GM12878 (cell line): ENCODE data around the gene WDFY3. TPM values are rescaled to one million over a fixed set of nuclear protein-coding genes. Genes with fewer than 3 reads are reported as not detected.

Experiments used
- ATAC-seq: fragments of 200-7000 bp; cut with Tn5 transposase; 3 replicates; pipeline ENCODE4 v1.9.1; 2020; ENCODE audit warnings: mild to moderate bottlenecking, moderate library complexity
- BruUV-seq: library from RNA; stranded (reverse); fragments of 400-500 nt; replicated peaks from 2 replicates; lab custom pipeline; 2021; lab: Mats Ljungman, UMichigan
- CTCF ChIA-PET: fragments of 300-600 bp; sonication (Branson Sonifier 250); formaldehyde crosslinking; extraction: SDS; loops from one replicate; lab custom pipeline; 2021; ENCODE audit warnings: inconsistent platforms; lab: Yijun Ruan, JAX
- POLR2A ChIA-PET: fragments of 350-600 bp; formaldehyde crosslinking; extraction: SDS; loops from one replicate; lab custom pipeline; 2021; ENCODE audit warnings: inconsistent platforms; lab: Charles Lee
- RAD21 ChIA-PET: fragments of 300-600 bp; sonication (Branson Sonifier 250); formaldehyde crosslinking; loops from one replicate; lab custom pipeline; 2023; ENCODE audit warnings: antibody characterized with exemption; ENCODE audit not compliant: unreplicated experiment; lab: Charles Lee
- SMC1A ChIA-PET: fragments of 300-600 bp; sonication (Branson Sonifier 250); formaldehyde crosslinking; loops from one replicate; lab custom pipeline; 2023; ENCODE audit not compliant: unreplicated experiment, uncharacterized antibody; lab: Charles Lee
- DNase-seq: peaks from one replicate; pipeline ENCODE4 v3.0.0-alpha.2; 2011; ENCODE audit warnings: low read depth, low spot score
- FAIRE-seq: peaks from 3 replicates; lab custom pipeline; 2011; peaks lifted over from hg19 to GRCh38; lab: Jason Lieb, UNC
- H2AFZ ChIP-seq: 2 replicates; pipeline ENCODE4 v1.6.0; 2011; ENCODE audit warnings: low read depth, low read length, control low read depth; ENCODE audit not compliant: control insufficient read depth
- H3K27ac ChIP-seq: 2 replicates; pipeline ENCODE4 v1.5.1; 2011; ENCODE audit warnings: control low read depth; ENCODE audit not compliant: control insufficient read depth, insufficient read depth
- H3K27me3 ChIP-seq, 2 experiments: replicated peaks in 1 of 2; 2 replicates each; pipeline versions ENCODE4 v1.6.0 to v1.6.1; 2011; ENCODE audit warnings: low read length in 1 of 2; ENCODE audit not compliant: control insufficient read depth in 2 of 2, insufficient read depth in 2 of 2
- H3K36me3 ChIP-seq, 2 experiments: 2 replicates each; pipeline ENCODE4 v1.5.1; 2011; ENCODE audit warnings: low read length in 1 of 2; ENCODE audit not compliant: control insufficient read depth in 2 of 2, insufficient read depth in 2 of 2
- H3K4me1 ChIP-seq: 2 replicates; pipeline ENCODE4 v1.6.1; 2011; ENCODE audit warnings: mild to moderate bottlenecking, low read length, moderate library complexity, mixed read lengths; ENCODE audit not compliant: control insufficient read depth, insufficient read depth
- H3K4me2 ChIP-seq: 2 replicates; pipeline ENCODE4 v1.6.0; 2011; ENCODE audit warnings: control low read depth; ENCODE audit not compliant: control insufficient read depth, insufficient read depth
- H3K4me3 ChIP-seq: fragments of 200-600 bp; sonication (generic); 2 replicates; pipeline ENCODE4 v1.5.1; 2016
- H3K79me2 ChIP-seq: 2 replicates; pipeline ENCODE4 v1.6.0; 2011; ENCODE audit warnings: low read length; ENCODE audit not compliant: control insufficient read depth, insufficient read depth
- H3K9ac ChIP-seq: 2 replicates; pipeline ENCODE4 v1.8.0; 2011; ENCODE audit warnings: low read length, control low read depth, mixed read lengths; ENCODE audit not compliant: control insufficient read depth, insufficient read depth
- H3K9me3 ChIP-seq: replicated peaks from 3 replicates; pipeline ENCODE4 v1.5.1; 2011; ENCODE audit warnings: mild to moderate bottlenecking, low read length; ENCODE audit not compliant: control insufficient read depth, insufficient read depth
- H4K20me1 ChIP-seq: 2 replicates; pipeline ENCODE4 v1.6.0; 2011; ENCODE audit not compliant: control insufficient read depth, insufficient read depth
- ASH2L ChIP-seq: fragments of 300-600, 200-600 bp; sonication (generic); IDR thresholded peaks from 2 replicates; pipeline ENCODE4 v1.6.1; 2017; ENCODE audit warnings: low read depth, mild to moderate bottlenecking, borderline replicate concordance
- CHD1 ChIP-seq: IDR thresholded peaks from 2 replicates; pipeline ENCODE4 v1.6.1; 2012; ENCODE audit warnings: low read depth, low read length, improper control_type of control experiment
- HDAC2 ChIP-seq: fragments of 200-600 bp; sonication (generic); IDR thresholded peaks from 2 replicates; pipeline ENCODE4 v1.6.1; 2017
- IKZF1 ChIP-seq: fragments of 450-650 bp; conservative IDR thresholded peaks from 2 replicates; pipeline ENCODE4 v1.6.1; 2017; ENCODE audit warnings: antibody characterized with exemption, mild to moderate bottlenecking
- KLF5 ChIP-seq: fragments of 450-650 bp; IDR thresholded peaks from 2 replicates; pipeline ENCODE4 v1.6.1; 2014; ENCODE audit warnings: mild to moderate bottlenecking; ENCODE audit not compliant: partially characterized antibody
- LARP7 ChIP-seq: fragments of 450-650 bp; IDR thresholded peaks from 2 replicates; pipeline ENCODE4 v1.6.1; 2017; ENCODE audit warnings: mild to moderate bottlenecking
- NFXL1 ChIP-seq: fragments of 450-650 bp; IDR thresholded peaks from 2 replicates; pipeline ENCODE4 v1.6.1; 2017; ENCODE audit warnings: antibody characterized with exemption, mild to moderate bottlenecking, borderline replicate concordance
- NR2F1 ChIP-seq: fragments of 450-650 bp; conservative IDR thresholded peaks from 2 replicates; pipeline ENCODE4 v1.6.1; 2017; ENCODE audit warnings: mild to moderate bottlenecking
- SPI1 ChIP-seq: IDR thresholded peaks from 2 replicates; pipeline ENCODE4 v1.6.1; 2011; ENCODE audit warnings: low read depth, mild to moderate bottlenecking, low read length, moderate library complexity, borderline replicate concordance; ENCODE audit not compliant: insufficient read depth
- SREBF1 ChIP-seq: IDR thresholded peaks from 2 replicates; pipeline ENCODE4 v1.6.1; 2012; ENCODE audit warnings: mild to moderate bottlenecking, low read length
- TCF12 ChIP-seq: IDR thresholded peaks from 2 replicates; pipeline ENCODE4 v1.6.1; 2011; ENCODE audit warnings: low read depth, mild to moderate bottlenecking, low read length
- ZBED1 ChIP-seq: IDR thresholded peaks from 2 replicates; pipeline ENCODE4 v1.6.1; 2016; ENCODE audit warnings: borderline replicate concordance
- WGBS: methylation state at CpG from one replicate; pipeline ENCODE4 v1.1.6; 2016; ENCODE audit warnings: low lambda C conversion rate; ENCODE audit not compliant: insufficient replicate concordance, insufficient coverage; ENCODE audit errors: missing lambda C conversion rate; 5-methylcytosine and 5-hydroxymethylcytosine counted together
- in situ Hi-C: fragments of 300-500 bp; cut with MboI; formaldehyde crosslinking; loops from 9 replicates; pipeline ENCODE4 v1.14.3; 2018; ENCODE audit warnings: mixed read lengths
- intact Hi-C: fragments of 100-400 bp; cut with micrococcal nuclease; formaldehyde crosslinking; loops from one replicate; pipeline ENCODE4 v1.14.2; 2022; ENCODE audit not compliant: unreplicated experiment
- polyA plus RNA-seq, 11 experiments: library from polyadenylated mRNA; depleted of rRNA in 4 of 11; unstranded in 6 of 11; stranded (reverse) in 5 of 11; fragments of >200 nt; fragmentation: Nextera tagmentation in 4 of 11; fragmentation: Illumina TruSeq in 1 of 11; extraction: Ambion mirVana in 4 of 11; extraction: Trizol in 1 of 11; gene quantifications; 1 replicate in 1 of 11; 2 replicates in 10 of 11; pipeline versions ENCODE4 v1.2.1 to v1.2.3, GENCODE V29; 2011 to 2016; ENCODE audit warnings: inconsistent platforms in 2 of 11, missing spikeins in 2 of 11, low read depth in 1 of 11
- total RNA-seq, 4 experiments: library from RNA; depleted of rRNA in 3 of 4; stranded (reverse); fragments of >200 nt in 3 of 4; fragmentation: Illumina TruSeq in 1 of 4; extraction: Trizol in 1 of 4; gene quantifications; 2 replicates each; pipeline versions ENCODE4 v1.2.1 to v1.2.3, GENCODE V29; 2013 to 2021
- TF ChIP-seq, protein P1 (sequence below): IDR thresholded peaks from 2 replicates; pipeline ENCODE4 v1.6.1; 2012; ENCODE audit warnings: low read depth, low read length, improper control_type of control experiment
- TF ChIP-seq, protein P2 (sequence below): fragments of 450-650 bp; IDR thresholded peaks from 2 replicates; pipeline ENCODE4 v1.6.1; 2017; ENCODE audit warnings: antibody characterized with exemption, mild to moderate bottlenecking, moderate library complexity
- TF ChIP-seq, protein P3 (sequence below): fragments of 450-650 bp; IDR thresholded peaks from 2 replicates; pipeline ENCODE4 v1.6.1; 2018; ENCODE audit warnings: mild to moderate bottlenecking, low read depth, moderate library complexity; ENCODE audit not compliant: partially characterized antibody

WDFY3 gene
- total and polyA plus RNA-seq, 10 of the 15 experiments (the other 5 are each of a cell fraction or from before 2014, with no cell fraction given), result 0.01 to 0.23 (median 0.12) TPM; not detected in 2

DNA sequence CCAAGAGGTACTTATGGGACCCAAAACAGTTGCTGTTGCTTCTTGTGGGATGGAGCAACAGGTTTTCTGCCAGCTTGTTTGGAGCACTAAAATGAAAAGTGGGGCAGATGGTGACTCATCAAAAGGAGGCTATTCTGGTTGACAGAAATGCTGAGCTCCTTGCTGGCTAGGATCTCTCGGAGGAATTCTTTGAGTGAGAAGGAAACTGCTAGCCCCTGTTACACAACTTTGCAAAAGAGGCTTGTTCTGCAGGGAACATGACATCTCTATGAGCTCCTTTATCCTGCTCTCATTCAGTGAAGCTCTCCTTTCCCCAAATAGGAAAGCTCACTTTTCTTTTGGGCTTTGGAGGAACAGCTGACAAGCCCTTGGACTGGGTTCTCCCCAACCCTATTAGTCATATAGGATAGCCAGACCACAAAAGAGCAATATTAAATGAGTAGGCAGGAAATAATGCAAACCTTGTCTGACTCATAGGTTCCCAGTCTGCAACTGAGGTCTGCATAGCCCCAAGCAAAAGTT is 275.3 kb downstream of the WDFY3 start:
- ChIA-PET SMC1A (no interaction called here), RAD21 (no interaction called here), CTCF (no interaction called here), POLR2A (interaction anchor here (0.6 kb wide), 1 partner anchor 613 kb away, joined by 4 read pairs; no protein-coding TSS in a partner anchor)
- Histone ChIP-seq H3K79me2 (no peaks in the 10 kb centered on the region), H3K36me3 (no peaks in the 10 kb centered on the region), H3K27ac (no peak overlapping the region), H3K4me1 (no peaks in the 10 kb centered on the region), H3K9me3 (no peaks in the 10 kb centered on the region), H3K27me3 (no peaks in the 10 kb centered on the region), H3K4me2 (no peak overlapping the region), H3K4me3 (no peak overlapping the region), H3K9ac (no peak overlapping the region), H2AFZ (no peak overlapping the region), H4K20me1 (no peaks in the 10 kb centered on the region)
- WGBS, result 0% methylated on average over 1 of the region's 1 CpG
- TF ChIP-seq IKZF1 (no peak), ZBED1 (no peak), HDAC2 (no peak), SPI1 (no peak), NFXL1 (no peak), KLF5 (no peak), SREBF1 (no peak), LARP7 (no peak), NR2F1 (no peak), ASH2L (no peak), TCF12 (no peak), CHD1 (no peak)
- TF ChIP-seq, protein P1, sequence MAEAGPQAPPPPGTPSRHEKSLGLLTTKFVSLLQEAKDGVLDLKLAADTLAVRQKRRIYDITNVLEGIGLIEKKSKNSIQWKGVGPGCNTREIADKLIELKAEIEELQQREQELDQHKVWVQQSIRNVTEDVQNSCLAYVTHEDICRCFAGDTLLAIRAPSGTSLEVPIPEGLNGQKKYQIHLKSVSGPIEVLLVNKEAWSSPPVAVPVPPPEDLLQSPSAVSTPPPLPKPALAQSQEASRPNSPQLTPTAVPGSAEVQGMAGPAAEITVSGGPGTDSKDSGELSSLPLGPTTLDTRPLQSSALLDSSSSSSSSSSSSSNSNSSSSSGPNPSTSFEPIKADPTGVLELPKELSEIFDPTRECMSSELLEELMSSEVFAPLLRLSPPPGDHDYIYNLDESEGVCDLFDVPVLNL, result no peak
- TF ChIP-seq, protein P2, sequence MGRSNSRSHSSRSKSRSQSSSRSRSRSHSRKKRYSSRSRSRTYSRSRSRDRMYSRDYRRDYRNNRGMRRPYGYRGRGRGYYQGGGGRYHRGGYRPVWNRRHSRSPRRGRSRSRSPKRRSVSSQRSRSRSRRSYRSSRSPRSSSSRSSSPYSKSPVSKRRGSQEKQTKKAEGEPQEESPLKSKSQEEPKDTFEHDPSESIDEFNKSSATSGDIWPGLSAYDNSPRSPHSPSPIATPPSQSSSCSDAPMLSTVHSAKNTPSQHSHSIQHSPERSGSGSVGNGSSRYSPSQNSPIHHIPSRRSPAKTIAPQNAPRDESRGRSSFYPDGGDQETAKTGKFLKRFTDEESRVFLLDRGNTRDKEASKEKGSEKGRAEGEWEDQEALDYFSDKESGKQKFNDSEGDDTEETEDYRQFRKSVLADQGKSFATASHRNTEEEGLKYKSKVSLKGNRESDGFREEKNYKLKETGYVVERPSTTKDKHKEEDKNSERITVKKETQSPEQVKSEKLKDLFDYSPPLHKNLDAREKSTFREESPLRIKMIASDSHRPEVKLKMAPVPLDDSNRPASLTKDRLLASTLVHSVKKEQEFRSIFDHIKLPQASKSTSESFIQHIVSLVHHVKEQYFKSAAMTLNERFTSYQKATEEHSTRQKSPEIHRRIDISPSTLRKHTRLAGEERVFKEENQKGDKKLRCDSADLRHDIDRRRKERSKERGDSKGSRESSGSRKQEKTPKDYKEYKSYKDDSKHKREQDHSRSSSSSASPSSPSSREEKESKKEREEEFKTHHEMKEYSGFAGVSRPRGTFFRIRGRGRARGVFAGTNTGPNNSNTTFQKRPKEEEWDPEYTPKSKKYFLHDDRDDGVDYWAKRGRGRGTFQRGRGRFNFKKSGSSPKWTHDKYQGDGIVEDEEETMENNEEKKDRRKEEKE, result no peak
- TF ChIP-seq, protein P3, sequence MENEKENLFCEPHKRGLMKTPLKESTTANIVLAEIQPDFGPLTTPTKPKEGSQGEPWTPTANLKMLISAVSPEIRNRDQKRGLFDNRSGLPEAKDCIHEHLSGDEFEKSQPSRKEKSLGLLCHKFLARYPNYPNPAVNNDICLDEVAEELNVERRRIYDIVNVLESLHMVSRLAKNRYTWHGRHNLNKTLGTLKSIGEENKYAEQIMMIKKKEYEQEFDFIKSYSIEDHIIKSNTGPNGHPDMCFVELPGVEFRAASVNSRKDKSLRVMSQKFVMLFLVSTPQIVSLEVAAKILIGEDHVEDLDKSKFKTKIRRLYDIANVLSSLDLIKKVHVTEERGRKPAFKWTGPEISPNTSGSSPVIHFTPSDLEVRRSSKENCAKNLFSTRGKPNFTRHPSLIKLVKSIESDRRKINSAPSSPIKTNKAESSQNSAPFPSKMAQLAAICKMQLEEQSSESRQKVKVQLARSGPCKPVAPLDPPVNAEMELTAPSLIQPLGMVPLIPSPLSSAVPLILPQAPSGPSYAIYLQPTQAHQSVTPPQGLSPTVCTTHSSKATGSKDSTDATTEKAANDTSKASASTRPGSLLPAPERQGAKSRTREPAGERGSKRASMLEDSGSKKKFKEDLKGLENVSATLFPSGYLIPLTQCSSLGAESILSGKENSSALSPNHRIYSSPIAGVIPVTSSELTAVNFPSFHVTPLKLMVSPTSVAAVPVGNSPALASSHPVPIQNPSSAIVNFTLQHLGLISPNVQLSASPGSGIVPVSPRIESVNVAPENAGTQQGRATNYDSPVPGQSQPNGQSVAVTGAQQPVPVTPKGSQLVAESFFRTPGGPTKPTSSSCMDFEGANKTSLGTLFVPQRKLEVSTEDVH, result no peak
- no TSS peak for BruUV-seq
- no peak for FAIRE-seq
- no peak for DNase-seq
- in situ Hi-C loops (no loop called here), intact Hi-C loops (no loop called here)
- no peak for ATAC-seq
